Smooth muscle cell (in vitro differentiated cells): ENCODE measurements around the gene EIF4G3. TPM values are rescaled to one million over a fixed set of nuclear protein-coding genes. Genes with fewer than 3 reads are reported as not detected.

Experiments
- DNase-seq: peaks from one replicate; lab custom pipeline; 2025; ENCODE audit not compliant: unreplicated experiment; lab: John Stamatoyannopoulos, UW
- H2AFZ ChIP-seq: fragments of 200-600 bp; sonication (generic); 2 replicates; pipeline ENCODE4 v1.6.0; 2016; ENCODE audit warnings: antibody characterized with exemption, low read depth, mild to moderate bottlenecking
- H3F3A ChIP-seq: fragments of 200-600 bp; sonication (generic); 2 replicates; pipeline ENCODE4 v1.6.0; 2017; ENCODE audit warnings: antibody characterized with exemption, low read depth
- H3K27ac ChIP-seq: fragments of 200-600 bp; sonication (generic); 2 replicates; pipeline ENCODE4 v1.5.1; 2016; ENCODE audit warnings: low read depth, mild to moderate bottlenecking
- H3K27me3 ChIP-seq: fragments of 200-600 bp; sonication (generic); 2 replicates; pipeline ENCODE4 v1.6.1; 2016; ENCODE audit warnings: low read depth, mild to moderate bottlenecking
- H3K36me3 ChIP-seq: fragments of 200-600 bp; sonication (generic); 2 replicates; pipeline ENCODE4 v1.5.1; 2016; ENCODE audit warnings: low read depth
- H3K4me1 ChIP-seq: fragments of 200-600 bp; sonication (generic); 2 replicates; pipeline ENCODE4 v1.5.1; 2016; ENCODE audit warnings: low read depth
- H3K4me2 ChIP-seq: fragments of 200-600 bp; sonication (generic); 2 replicates; pipeline ENCODE4 v1.6.0; 2016; ENCODE audit warnings: mild to moderate bottlenecking
- H3K4me3 ChIP-seq: fragments of 200-600 bp; sonication (generic); 2 replicates; pipeline ENCODE4 v1.5.1; 2016; ENCODE audit warnings: mild to moderate bottlenecking
- H3K79me2 ChIP-seq: fragments of 200-600 bp; sonication (generic); 2 replicates; pipeline ENCODE4 v1.6.0; 2016; ENCODE audit warnings: low read depth, mild to moderate bottlenecking
- H3K9ac ChIP-seq: fragments of 200-600 bp; sonication (generic); 2 replicates; pipeline ENCODE4 v1.6.0; 2016; ENCODE audit warnings: low read depth
- H3K9me3 ChIP-seq: fragments of 200-600 bp; sonication (generic); replicated peaks from 2 replicates; pipeline ENCODE4 v1.5.1; 2016; ENCODE audit warnings: low read depth
- H4K20me1 ChIP-seq: fragments of 200-600 bp; sonication (generic); 2 replicates; pipeline ENCODE4 v1.6.0; 2016; ENCODE audit warnings: low read depth
- CTCF ChIP-seq: fragments of 200-600 bp; sonication (generic); IDR thresholded peaks from 2 replicates; pipeline ENCODE4 v1.5.1; 2017; ENCODE audit warnings: borderline replicate concordance, mild to moderate bottlenecking, antibody characterized with exemption; ENCODE audit not compliant: insufficient read depth, poor library complexity, severe bottlenecking
- WGBS: methylation state at CpG from one replicate; pipeline ENCODE4 v1.1.7; 2016; ENCODE audit warnings: low lambda C conversion rate; 5-methylcytosine and 5-hydroxymethylcytosine counted together
- polyA plus RNA-seq: library from polyadenylated mRNA; unstranded; fragments of >200 nt; fragmentation: Nextera tagmentation; extraction: Ambion mirVana; gene quantifications from 2 replicates; pipeline ENCODE4 v1.2.1, GENCODE V29; 2016
- total RNA-seq: library from RNA; depleted of rRNA; stranded (reverse); fragments of >200 nt; gene quantifications from 2 replicates; pipeline ENCODE4 v1.2.3, GENCODE V29; 2014

EIF4G3 gene
- total and polyA plus RNA-seq, 2 experiments from 2014 or later, result 31.5 to 49.5 TPM

GRCh38 chr1:20962576-20963258 is 214.0 kb downstream of the EIF4G3 start:
- TF ChIP-seq CTCF, result no peak
- peaks cover 13% of the 10 kb centered on the region for H4K20me1 ChIP-seq
- no peak overlapping the region for H3K9ac ChIP-seq
- no peak for DNase-seq
- H3K4me1 ChIP-seq, result no peaks in the 10 kb centered on the region
- H3K36me3 ChIP-seq, result no peaks in the 10 kb centered on the region
- no peaks in the 10 kb centered on the region for H3F3A ChIP-seq
- no peaks in the 10 kb centered on the region for H3K27me3 ChIP-seq
- H3K9me3 ChIP-seq, result no peaks in the 10 kb centered on the region
- H3K4me2 ChIP-seq, result no peak overlapping the region
- WGBS, result 96% methylated on average over 2 of the region's 2 CpGs
- no peak overlapping the region for H3K27ac ChIP-seq
- H2AFZ ChIP-seq, result no peak overlapping the region
- H3K4me3 ChIP-seq, result no peak overlapping the region
- peaks cover 3% of the 10 kb centered on the region for H3K79me2 ChIP-seq

GRCh38 chr1:20958430-20958829 is 218.3 kb downstream of the EIF4G3 start:
- no peak overlapping the region for H3K27ac ChIP-seq
- no peaks in the 10 kb centered on the region for H3K27me3 ChIP-seq
- H2AFZ ChIP-seq, result no peak overlapping the region
- 97% methylated on average over 1 of the region's 1 CpG for WGBS
- H3K9ac ChIP-seq, result no peak overlapping the region
- H3K4me3 ChIP-seq, result no peak overlapping the region
- TF ChIP-seq CTCF, result no peak
- no peak overlapping the region for H3K4me2 ChIP-seq
- no peaks in the 10 kb centered on the region for H3K36me3 ChIP-seq
- no peaks in the 10 kb centered on the region for H3F3A ChIP-seq
- no peak for DNase-seq
- peaks cover 3% of the 10 kb centered on the region for H3K79me2 ChIP-seq
- H4K20me1 ChIP-seq, result peaks cover 28% of the 10 kb centered on the region
- no peaks in the 10 kb centered on the region for H3K4me1 ChIP-seq
- no peaks in the 10 kb centered on the region for H3K9me3 ChIP-seq

GRCh38 chr1:20956272-20956671 is 220.4 kb downstream of the EIF4G3 start:
- Histone ChIP-seq H2AFZ (no peak overlapping the region), H3K36me3 (no peaks in the 10 kb centered on the region), H3F3A (no peaks in the 10 kb centered on the region), H3K4me3 (no peak overlapping the region), H3K9me3 (no peaks in the 10 kb centered on the region), H3K27me3 (no peaks in the 10 kb centered on the region), H3K4me1 (no peaks in the 10 kb centered on the region), H3K27ac (no peak overlapping the region), H3K79me2 (peaks cover 3% of the 10 kb centered on the region), H3K9ac (no peak overlapping the region), H3K4me2 (no peak overlapping the region), H4K20me1 (peaks cover 36% of the 10 kb centered on the region)
- no peak for TF ChIP-seq CTCF
- WGBS, result 100% methylated on average over 1 of the region's 1 CpG
- no peak for DNase-seq

GRCh38 chr1:20950679-20951078 is 226.0 kb downstream of the EIF4G3 start:
- Histone ChIP-seq H4K20me1 (peaks cover 25% of the 10 kb centered on the region), H3K4me2 (no peak overlapping the region), H3F3A (no peaks in the 10 kb centered on the region), H3K79me2 (no peaks in the 10 kb centered on the region), H3K27me3 (no peaks in the 10 kb centered on the region), H3K9ac (no peak overlapping the region), H3K4me1 (peaks cover 4% of the 10 kb centered on the region), H2AFZ (no peak overlapping the region), H3K9me3 (no peaks in the 10 kb centered on the region), H3K36me3 (no peaks in the 10 kb centered on the region), H3K27ac (no peak overlapping the region), H3K4me3 (no peak overlapping the region)
- DNase-seq, result no peak
- WGBS, result 94% methylated on average over 3 of the region's 3 CpGs
- TF ChIP-seq CTCF, result no peak
